Measurements from ENCODE around the gene CLEC18A.
"Not testable (repeated sequence)": the region's sequence is repeated elsewhere in the genome, so short reads cannot be mapped to it uniquely, and the experiment has no call there.

Gene CLEC18A

GRCh38 chr16:69952116-69952515, 982 bp downstream of the CLEC18A start:
- not testable (repeated sequence) for DNase-seq (ENCODE audit: low spot score)

GRCh38 chr16:69952572-69953355, 1.6 kb downstream of the CLEC18A start:
- DNase-seq (ENCODE audit: low spot score), result not testable (repeated sequence)

GRCh38 chr16:69954241-69954640, 3.1 kb downstream of the CLEC18A start:
- DNase-seq (ENCODE audit: low spot score), result not testable (repeated sequence)

GRCh38 chr16:69963312-69963711, 12.2 kb downstream of the CLEC18A start:
- not testable (repeated sequence) for DNase-seq (ENCODE audit: low spot score)

GRCh38 chr16:69964960-69965660, 14.0 kb downstream of the CLEC18A start:
- DNase-seq (ENCODE audit: low spot score), result not testable (repeated sequence)

GRCh38 chr16:69965661-69966054, 14.5 kb downstream of the CLEC18A start:
- DNase-seq (ENCODE audit: low spot score), result not testable (repeated sequence)

GRCh38 chr16:69967688-69968087, 16.6 kb downstream of the CLEC18A start:
- DNase-seq (ENCODE audit: low spot score), result not testable (repeated sequence)

- not testable (repeated sequence) for DNase-seq (ENCODE audit: low spot score)
Observed at GRCh38 chr16:69968125-69968524, 17.0 kb downstream of the CLEC18A start.

- not testable (repeated sequence) for DNase-seq (ENCODE audit: low spot score)
Observed at GRCh38 chr16:69969657-69970056, 18.5 kb downstream of the CLEC18A start.

GRCh38 chr16:69972120-69972519, 21.0 kb downstream of the CLEC18A start:
- DNase-seq (ENCODE audit: low spot score), result not testable (repeated sequence)

- not testable (repeated sequence) for DNase-seq (ENCODE audit: low spot score)
Observed at GRCh38 chr16:69972935-69973334, 21.8 kb downstream of the CLEC18A start.

GRCh38 chr16:69985196-69985595, 34.1 kb downstream of the CLEC18A start:
- DNase-seq (ENCODE audit: low spot score), result not testable (repeated sequence)

- not testable (repeated sequence) for DNase-seq (ENCODE audit: low spot score)
Observed at GRCh38 chr16:69997956-69998355, 46.8 kb downstream of the CLEC18A start.

- not testable (repeated sequence) for DNase-seq (ENCODE audit: low spot score)
Observed at GRCh38 chr16:69999801-70000200, 48.7 kb downstream of the CLEC18A start.

GRCh38 chr16:70003511-70003910, 52.4 kb downstream of the CLEC18A start:
- DNase-seq (ENCODE audit: low spot score), result not testable (repeated sequence)

- DNase-seq (ENCODE audit: low spot score), result not testable (repeated sequence)
Observed at GRCh38 chr16:70008604-70009003, 57.5 kb downstream of the CLEC18A start.

- DNase-seq (ENCODE audit: low spot score), result not testable (repeated sequence)
Observed at GRCh38 chr16:70010615-70011014, 59.5 kb downstream of the CLEC18A start.

GRCh38 chr16:70011120-70011519, 60.0 kb downstream of the CLEC18A start:
- not testable (repeated sequence) for DNase-seq (ENCODE audit: low spot score)

GRCh38 chr16:70012354-70012753, 61.2 kb downstream of the CLEC18A start:
- not testable (repeated sequence) for DNase-seq (ENCODE audit: low spot score)

- not testable (repeated sequence) for DNase-seq (ENCODE audit: low spot score)
Observed at GRCh38 chr16:70012951-70013350, 61.8 kb downstream of the CLEC18A start.
